Left lung (tissue), 10 donors: Measurements from ENCODE around the gene WTAP. TPM values are rescaled to one million over a fixed set of nuclear protein-coding genes. Genes with fewer than 3 reads are reported as not detected.
A peak's percentile ranks its signal among the peaks of the same experiment; 100 is the strongest.

Source experiments
- ATAC-seq: fragments of 200-7000 bp; cut with Tn5 transposase; one replicate; pipeline ENCODE4 v1.9.1; 2020; ENCODE audit warnings: moderate library complexity
- DNase-seq, 4 donors: peaks; one replicate each; pipeline ENCODE4 v3.0.0-alpha.2; 2013 to 2020
- H3K27ac ChIP-seq, 2 donors: fragments of 200-600 bp; sonication (generic) in 1 of 2; one replicate each; pipeline versions ENCODE4 v1.5.0 to v1.8.0; 2020 to 2021
- H3K27me3 ChIP-seq, 2 donors: fragments of 200-600 bp; sonication (generic) in 1 of 2; one replicate each; pipeline versions ENCODE4 v1.5.0 to v1.8.0; 2020 to 2021
- H3K36me3 ChIP-seq, 2 donors: fragments of 200-600 bp; sonication (generic) in 1 of 2; one replicate each; pipeline versions ENCODE4 v1.5.0 to v1.8.0; 2020 to 2021
- H3K4me1 ChIP-seq, 2 donors: fragments of 200-600 bp; one replicate each; pipeline ENCODE4 v1.8.0; 2021
- H3K4me3 ChIP-seq, 2 donors: fragments of 200-600 bp; sonication (generic) in 1 of 2; one replicate each; pipeline versions ENCODE4 v1.5.0 to v1.8.0; 2020 to 2021; ENCODE audit warnings: mild to moderate bottlenecking in 1 of 2
- H3K9me3 ChIP-seq, 2 donors: fragments of 200-600 bp; sonication (generic) in 1 of 2; one replicate each; pipeline versions ENCODE4 v1.5.0 to v1.8.0; 2020 to 2021
- intact Hi-C, 2 donors: fragments of 100-400 bp; cut with DNase I; formaldehyde crosslinking; loops; one replicate each; pipeline versions ENCODE4 v1.11.2 to v1.14.2; 2022
- polyA plus RNA-seq, 6 donors: library from polyadenylated mRNA; unstranded; fragments of 120-200 nt; gene quantifications; one replicate each; pipeline ENCODE4 v1.2.1, GENCODE V29; 2013; ENCODE audit not compliant: insufficient read length in 6 of 6
- total RNA-seq, 2 donors: library from RNA; stranded (reverse); fragmentation: NEBNext Ultra II Directional; extraction: Animal tissue kit (Norgen Biotek cat#: 25700); gene quantifications; one replicate each; pipeline ENCODE4 v1.2.1, GENCODE V29; 2021
- TF ChIP-seq, protein P1 (sequence below), 2 donors: fragments of 200-600 bp; sonication (generic) in 1 of 2; IDR thresholded peaks; one replicate each; pipeline versions ENCODE4 v1.5.0 to v1.8.0; 2021; ENCODE audit warnings: antibody characterized with exemption in 2 of 2
- donor health status: DM: no; HTN: yes; CAD: no.
- donor health status: DM: no; HTN: no; CAD: no.

WTAP gene
- total and polyA plus RNA-seq, 8 donors, result 66.6 to 135 (median 125) TPM

- H3K4me3 ChIP-seq, result no peak within 1 kb of the TSS
- TF ChIP-seq, protein P1, sequence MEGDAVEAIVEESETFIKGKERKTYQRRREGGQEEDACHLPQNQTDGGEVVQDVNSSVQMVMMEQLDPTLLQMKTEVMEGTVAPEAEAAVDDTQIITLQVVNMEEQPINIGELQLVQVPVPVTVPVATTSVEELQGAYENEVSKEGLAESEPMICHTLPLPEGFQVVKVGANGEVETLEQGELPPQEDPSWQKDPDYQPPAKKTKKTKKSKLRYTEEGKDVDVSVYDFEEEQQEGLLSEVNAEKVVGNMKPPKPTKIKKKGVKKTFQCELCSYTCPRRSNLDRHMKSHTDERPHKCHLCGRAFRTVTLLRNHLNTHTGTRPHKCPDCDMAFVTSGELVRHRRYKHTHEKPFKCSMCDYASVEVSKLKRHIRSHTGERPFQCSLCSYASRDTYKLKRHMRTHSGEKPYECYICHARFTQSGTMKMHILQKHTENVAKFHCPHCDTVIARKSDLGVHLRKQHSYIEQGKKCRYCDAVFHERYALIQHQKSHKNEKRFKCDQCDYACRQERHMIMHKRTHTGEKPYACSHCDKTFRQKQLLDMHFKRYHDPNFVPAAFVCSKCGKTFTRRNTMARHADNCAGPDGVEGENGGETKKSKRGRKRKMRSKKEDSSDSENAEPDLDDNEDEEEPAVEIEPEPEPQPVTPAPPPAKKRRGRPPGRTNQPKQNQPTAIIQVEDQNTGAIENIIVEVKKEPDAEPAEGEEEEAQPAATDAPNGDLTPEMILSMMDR (IDR thresholded peaks at IDR 0.05), result no peak
- intact Hi-C loops, result no loop called here
- peaks cover 7 to 10% of the 10 kb centered on the region in 2 donors for H3K4me1 ChIP-seq
- ATAC-seq, result no peak
- no peak within 1 kb of the TSS for H3K27ac ChIP-seq
- DNase-seq, result no peak
- no peaks in the 10 kb centered on the region for H3K9me3 ChIP-seq
- H3K27me3 ChIP-seq, result no peaks in the 10 kb centered on the region
- H3K36me3 ChIP-seq, result peaks cover 0 to 48% of the 10 kb centered on the region in 2 donors
Measured at GRCh38 chr6:159800141-159800865, 73.0 kb downstream of the WTAP start, which contains the start of gene PNLDC1. TSS of gene PNLDC1 (plus strand) at chr6:159800276. CDS start at chr6:159800308, 32 bp downstream.

- Histone ChIP-seq H3K27ac (no peak overlapping the region), H3K9me3 (no peaks in the 10 kb centered on the region), H3K36me3 (peaks cover 0 to 32% of the 10 kb centered on the region in 2 donors), H3K4me3 (no peak overlapping the region), H3K27me3 (no peaks in the 10 kb centered on the region), H3K4me1 (peaks cover 7 to 10% of the 10 kb centered on the region in 2 donors)
- DNase-seq, result peak in 2 of 4 donors; percentile 14 to 37
- ATAC-seq, result peak; percentile 38
- intact Hi-C loops, result no loop called here
- TF ChIP-seq, protein P1 (IDR thresholded peaks at IDR 0.05), result no peak
Measured at GRCh38 chr6:159801935-159802334, 74.6 kb downstream of the WTAP start.

DNA sequence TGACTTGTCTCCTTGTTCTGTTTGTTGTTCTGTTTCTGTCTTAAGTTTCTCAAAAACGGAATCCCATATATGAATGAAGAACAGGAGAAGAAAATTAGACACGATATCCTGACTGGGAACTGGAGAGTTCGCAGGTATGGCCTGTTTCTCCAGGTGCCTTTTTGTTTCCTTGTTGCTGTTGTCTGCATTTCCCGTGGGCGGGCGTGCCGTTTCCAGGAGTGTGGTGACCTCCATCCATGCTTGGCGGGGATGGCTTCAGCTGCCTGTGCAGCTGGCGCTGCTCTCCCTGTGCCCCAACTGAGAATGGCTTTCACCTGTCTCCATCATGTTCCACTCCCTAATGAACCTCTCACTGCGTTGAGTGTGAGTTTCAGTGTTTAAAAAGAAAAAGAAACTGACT lies 77.2 kb downstream of the WTAP start:
- no peak for ATAC-seq
- Histone ChIP-seq H3K27ac (no peak overlapping the region), H3K27me3 (no peaks in the 10 kb centered on the region), H3K4me1 (peaks cover 7 to 10% of the 10 kb centered on the region in 2 donors), H3K9me3 (no peaks in the 10 kb centered on the region), H3K36me3 (peaks cover 0 to 7% of the 10 kb centered on the region in 2 donors), H3K4me3 (no peak overlapping the region)
- DNase-seq, result no peak
- intact Hi-C loops, result no loop called here
- TF ChIP-seq, protein P1 (IDR thresholded peaks at IDR 0.05), result no peak

DNA sequence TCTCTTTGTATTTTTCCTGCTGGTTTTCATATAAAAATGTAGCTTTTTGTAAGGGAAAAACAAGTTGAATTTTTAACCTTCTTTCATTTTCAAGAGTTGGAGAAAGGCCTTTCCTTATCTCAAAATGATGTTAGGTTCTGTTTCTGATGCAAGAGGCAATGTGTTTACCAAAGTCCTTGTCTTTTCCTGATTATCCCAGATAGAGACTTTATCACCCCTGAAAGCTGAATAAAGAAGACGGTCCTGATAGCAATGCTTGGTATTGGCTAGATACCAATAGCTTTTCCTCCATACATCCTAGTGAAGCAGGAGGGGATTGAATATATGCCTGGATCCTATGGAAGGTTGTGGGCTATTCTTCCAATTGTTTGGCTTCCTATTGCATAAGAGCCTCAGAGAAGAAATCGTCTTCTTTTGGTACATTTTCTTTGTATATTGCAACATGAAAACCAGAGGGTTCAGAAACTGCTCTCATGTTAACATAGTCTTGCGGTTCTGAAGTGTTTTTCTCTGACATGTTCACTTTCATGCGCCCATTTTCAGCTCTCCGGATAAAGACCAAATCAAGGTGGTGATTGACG lies 78.2 kb downstream of the WTAP start:
- intact Hi-C loops, result no loop called here
- ATAC-seq, result no peak
- no peak overlapping the region for H3K4me3 ChIP-seq
- H3K4me1 ChIP-seq, result peaks cover 7 to 10% of the 10 kb centered on the region in 2 donors
- no peaks in the 10 kb centered on the region for H3K9me3 ChIP-seq
- TF ChIP-seq, protein P1 (IDR thresholded peaks at IDR 0.05), result no peak
- H3K27me3 ChIP-seq, result no peaks in the 10 kb centered on the region
- H3K36me3 ChIP-seq, result no peaks in the 10 kb centered on the region
- no peak for DNase-seq
- H3K27ac ChIP-seq, result no peak overlapping the region

Other genes starting within 250 kb of the WTAP start
- 100 to 1,000 TPM; 179 to 879 TPM for gene SOD2, start 34.3 kb upstream of the WTAP start, total RNA-seq
- 10 to 100 TPM; 83.7 to 91.9 (median 88.2) TPM for gene SOD2, start 34.3 kb upstream of the WTAP start, polyA plus RNA-seq
- gene ACAT2, start 34.5 kb downstream of the WTAP start, total RNA-seq, result 100 to 1,000 TPM in 1 of 2 donors, 10 to 100 TPM in 1; 31.4 to 116 TPM
- 10 to 100 TPM; 25.2 to 37.7 (median 29.4) TPM for gene ACAT2, start 34.5 kb downstream of the WTAP start, polyA plus RNA-seq
- 100 to 1,000 TPM; 112 to 170 TPM for gene TCP1, start 62.1 kb downstream of the WTAP start, total RNA-seq
- 100 to 1,000 TPM; 237 to 267 (median 250) TPM for gene TCP1, start 62.1 kb downstream of the WTAP start, polyA plus RNA-seq
- 10 to 100 TPM; 56.0 to 67.5 TPM for gene MRPL18, start 63.0 kb downstream of the WTAP start, total RNA-seq
- gene MRPL18, start 63.0 kb downstream of the WTAP start, polyA plus RNA-seq, result 10 to 100 TPM; 49.8 to 61.8 (median 56.2) TPM
- gene PNLDC1, start 72.8 kb downstream of the WTAP start, total RNA-seq, result under 1 TPM; 0.18 to 0.23 TPM
- gene PNLDC1, start 72.8 kb downstream of the WTAP start, polyA plus RNA-seq, result under 1 TPM; 0.09 to 0.50 (median 0.20) TPM
- gene MAS1, start 163.5 kb downstream of the WTAP start, total RNA-seq, result under 1 TPM in 1 of 2 donors, not detected in 1; 0.03 TPM
- gene MAS1, start 163.5 kb downstream of the WTAP start, polyA plus RNA-seq, result under 1 TPM; 0.02 to 0.07 (median 0.05) TPM
- 100 to 1,000 TPM; 141 to 153 TPM for gene IGF2R, start 241.6 kb downstream of the WTAP start, total RNA-seq
- 10 to 100 TPM; 56.5 to 61.1 (median 58.4) TPM for gene IGF2R, start 241.6 kb downstream of the WTAP start, polyA plus RNA-seq